Measurements from ENCODE around the gene CDK16. TPM values are rescaled to one million over a fixed set of nuclear protein-coding genes. Genes with fewer than 3 reads are reported as not detected.

Gene CDK16
- total and polyA plus RNA-seq, 2 of the 13 experiments (the other 11 are each of a cell fraction or from before 2014, with no cell fraction given): 64.5 to 225 TPM

DNA sequence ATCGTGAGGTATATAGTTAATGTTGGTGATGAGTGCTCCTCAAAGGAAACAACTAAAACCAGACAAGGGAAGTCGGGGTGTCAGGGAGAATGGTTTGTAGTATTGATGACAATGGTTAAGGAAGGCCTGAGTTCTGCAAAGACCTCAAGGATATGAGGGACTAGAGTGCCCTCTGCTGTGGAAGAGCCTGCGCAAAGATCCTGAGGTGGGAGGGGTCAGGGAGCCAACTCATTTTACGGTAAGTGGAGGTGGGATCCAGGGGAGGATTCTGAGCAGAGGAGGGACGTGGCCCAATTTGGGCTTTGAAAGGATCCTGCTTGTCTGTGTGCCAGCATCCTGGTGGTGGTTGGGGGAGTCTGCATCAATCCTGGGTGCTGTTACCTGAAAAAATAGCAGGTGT, 13.5 kb upstream of the CDK16 start (continued):
- TF ChIP-seq, protein P1, sequence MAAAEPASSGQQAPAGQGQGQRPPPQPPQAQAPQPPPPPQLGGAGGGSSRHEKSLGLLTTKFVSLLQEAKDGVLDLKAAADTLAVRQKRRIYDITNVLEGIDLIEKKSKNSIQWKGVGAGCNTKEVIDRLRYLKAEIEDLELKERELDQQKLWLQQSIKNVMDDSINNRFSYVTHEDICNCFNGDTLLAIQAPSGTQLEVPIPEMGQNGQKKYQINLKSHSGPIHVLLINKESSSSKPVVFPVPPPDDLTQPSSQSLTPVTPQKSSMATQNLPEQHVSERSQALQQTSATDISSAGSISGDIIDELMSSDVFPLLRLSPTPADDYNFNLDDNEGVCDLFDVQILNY (CRISPR knock-in tag; conservative IDR thresholded peaks at IDR 0.05): no peak
- TF ChIP-seq, protein P2, sequence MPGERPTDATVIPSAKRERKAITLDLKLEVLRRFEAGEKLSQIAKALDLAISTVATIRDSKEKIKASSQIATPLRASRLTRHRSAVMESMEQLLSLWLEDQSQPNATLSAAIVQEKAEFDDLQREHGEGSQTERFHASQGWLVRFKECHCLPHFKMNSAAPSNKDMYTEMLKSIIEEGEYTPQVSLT (CRISPR knock-in tag; IDR thresholded peaks at IDR 0.05; ENCODE audit: borderline replicate concordance, low read depth): no peak

DNA sequence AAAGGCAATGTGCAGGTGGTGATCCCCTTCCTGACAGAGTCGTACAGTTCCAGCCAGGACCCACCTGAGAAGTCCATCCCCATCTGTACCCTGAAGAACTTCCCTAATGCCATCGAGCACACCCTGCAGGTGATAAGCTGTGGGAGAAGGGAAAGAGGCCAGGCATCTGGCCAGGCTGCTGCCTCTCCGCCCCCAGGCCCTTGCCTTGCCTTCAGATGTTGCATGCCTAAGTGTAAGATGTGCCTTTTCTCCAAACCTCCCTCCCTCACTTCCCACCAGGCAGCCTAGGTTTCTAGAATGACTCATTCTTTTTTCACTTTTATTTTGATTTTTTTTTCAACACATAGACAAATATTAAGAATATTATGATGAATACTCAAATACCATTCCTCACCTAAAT, 12.2 kb upstream of the CDK16 start:
- FAIRE-seq: no peak
- Histone ChIP-seq H3K36me3 (replicated peaks in 1 of 2; ENCODE audit: control insufficient read depth in 1 of 2, insufficient read depth in 2 of 2, low read length in 2 of 2) (peaks cover 17 to 71% of the 10 kb centered on the region in 2 experiments), H3K4me1 (ENCODE audit: insufficient read depth, low read length) (peaks cover 6% of the 10 kb centered on the region), H2AFZ (ENCODE audit: low read length) (no peak overlapping the region), H4K20me1 (ENCODE audit: insufficient read depth, low read length) (no peaks in the 10 kb centered on the region; the same call in 1 of the 2 replicates), H3K4me3 (replicated peaks in 1 of 3; ENCODE audit: insufficient read depth in 1 of 3, low read depth in 2 of 3, low read length in 3 of 3) (no peak overlapping the region), H3K9me3 (ENCODE audit: low read length) (no peaks in the 10 kb centered on the region), H3K4me2 (ENCODE audit: low read depth, low read length) (no peak overlapping the region), H3K79me2 (ENCODE audit: insufficient read depth, low read length) (no peaks in the 10 kb centered on the region), H3K27ac (ENCODE audit: extremely low read length, insufficient read depth, low read length) (no peak overlapping the region), H3K9ac (ENCODE audit: insufficient read depth, low read depth, low read length) (no peak overlapping the region), H3K27me3 (ENCODE audit: control insufficient read depth in 1 of 2, insufficient read depth in 2 of 2, low read length in 2 of 2) (no peaks in the 10 kb centered on the region)
- 100% methylated on average over 1 of the region's 3 CpGs for WGBS (ENCODE audit: low lambda C conversion rate)
- intact Hi-C loops (cut with micrococcal nuclease; ENCODE audit: unreplicated experiment): no loop called here
- DNase-seq (ENCODE audit: low spot score): no peak
- ChIA-PET CTCF (ENCODE audit: low intra/inter-chr PET ratio, low total read pairs) (no interaction called here), POLR2A (interaction anchor here (3.0 kb wide), 1 partner anchor 11 kb away, joined by 9 read pairs; the partner anchor contains the start of gene CDK16)
- in situ Hi-C loops (cut with HindIII; ENCODE audit: extremely low pct_ligation_motif_present, low pct_unique_long_range_greater_than_20kb): no loop called here
- no TSS peak for BruUV-seq (replicated peaks)
- ATAC-seq: no peak
- no peak for TF ChIP-seq SAFB2 (CRISPR knock-in tag; IDR thresholded peaks at IDR 0.05; ENCODE audit: borderline replicate concordance, low read depth)
- TF ChIP-seq POLR2AphosphoS5 (IDR thresholded peaks at IDR 0.05; ENCODE audit: low read depth, low read length): no peak
- no peak for TF ChIP-seq PHF5A (CRISPR knock-in tag; IDR thresholded peaks at IDR 0.05; ENCODE audit: low read depth, unreplicated experiment)

DNA sequence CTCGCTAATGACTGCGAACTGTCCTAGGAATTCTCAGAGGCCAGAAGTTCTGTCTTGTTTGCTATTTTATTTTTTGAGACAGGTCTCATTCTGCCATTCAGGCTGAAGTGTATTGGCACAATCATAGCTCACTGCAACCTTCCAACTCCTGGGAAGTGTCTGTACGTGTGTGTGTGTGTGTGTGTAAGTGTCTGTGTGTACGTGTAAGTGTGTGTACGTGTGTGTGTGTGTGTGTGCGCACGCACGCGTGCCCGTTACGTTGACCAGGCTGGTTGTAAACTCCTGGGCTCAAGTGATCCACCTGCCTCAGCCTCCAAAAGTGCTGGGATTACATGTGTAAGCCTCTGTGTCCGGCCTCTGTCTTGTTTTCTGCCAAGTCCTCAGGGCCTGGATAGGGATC, 10.4 kb upstream of the CDK16 start:
- H3K4me1 ChIP-seq (ENCODE audit: insufficient read depth, low read length): no peaks in the 10 kb centered on the region
- H3K27ac ChIP-seq (ENCODE audit: extremely low read length, insufficient read depth, low read length): no peak overlapping the region
- no peaks in the 10 kb centered on the region; the same call in 1 of the 2 replicates for H4K20me1 ChIP-seq (ENCODE audit: insufficient read depth, low read length)
- WGBS (ENCODE audit: low lambda C conversion rate): 98% methylated on average over 12 of the region's 12 CpGs
- POLR2A ChIA-PET: interaction anchor here (3.0 kb wide), 1 partner anchor 9 kb away, joined by 9 read pairs; the partner anchor contains the start of gene CDK16
- no peak for DNase-seq (ENCODE audit: low spot score)
- H3K9me3 ChIP-seq (ENCODE audit: low read length): no peaks in the 10 kb centered on the region
- CTCF ChIA-PET (ENCODE audit: low intra/inter-chr PET ratio, low total read pairs): no interaction called here
- no peak overlapping the region for H3K9ac ChIP-seq (ENCODE audit: insufficient read depth, low read depth, low read length)
- FAIRE-seq: no peak
- no peak overlapping the region for H2AFZ ChIP-seq (ENCODE audit: low read length)
- H3K79me2 ChIP-seq (ENCODE audit: insufficient read depth, low read length): no peaks in the 10 kb centered on the region
- no TSS peak for BruUV-seq (replicated peaks)
- no peak overlapping the region for H3K4me3 ChIP-seq (replicated peaks in 1 of 3; ENCODE audit: insufficient read depth in 1 of 3, low read depth in 2 of 3, low read length in 3 of 3)
- TF ChIP-seq DNMT3B (CRISPR knock-in tag; conservative IDR thresholded peaks at IDR 0.05): no peak
- TF ChIP-seq ZFP41 (CRISPR knock-in tag; IDR thresholded peaks at IDR 0.05; ENCODE audit: borderline replicate concordance): no peak
- TF ChIP-seq ZNF644 (CRISPR knock-in tag; IDR thresholded peaks at IDR 0.05; ENCODE audit: low read depth): no peak
- H3K4me2 ChIP-seq (ENCODE audit: low read depth, low read length): no peak overlapping the region
- ATAC-seq: no peak
- in situ Hi-C loops (cut with HindIII; ENCODE audit: extremely low pct_ligation_motif_present, low pct_unique_long_range_greater_than_20kb): no loop called here
- intact Hi-C loops (cut with micrococcal nuclease; ENCODE audit: unreplicated experiment): no loop called here
- no peaks in the 10 kb centered on the region for H3K27me3 ChIP-seq (ENCODE audit: control insufficient read depth in 1 of 2, insufficient read depth in 2 of 2, low read length in 2 of 2)
- H3K36me3 ChIP-seq (replicated peaks in 1 of 2; ENCODE audit: control insufficient read depth in 1 of 2, insufficient read depth in 2 of 2, low read length in 2 of 2): peaks cover 14 to 67% of the 10 kb centered on the region in 2 experiments; a peak in 4 of 5 replicates

Measured in HepG2 (cell line).